ENCODE data around the gene SPAG6.

- TF ChIP-seq CTCF (conservative IDR thresholded peaks at IDR 0.05; ENCODE audit: low read depth in 2 of 2) (no peak), EZH2 (IDR thresholded peaks at IDR 0.05; ENCODE audit: low read depth, unreplicated experiment) (no peak), EZH2phosphoT487 (IDR thresholded peaks at IDR 0.05; ENCODE audit: unreplicated experiment) (no peak), POLR2AphosphoS5 (IDR thresholded peaks at IDR 0.05; ENCODE audit: low read depth) (no peak), NANOG (IDR thresholded peaks at IDR 0.05; ENCODE audit: borderline replicate concordance) (no peak), CREB1 (CRISPR knock-in tag; IDR thresholded peaks at IDR 0.05; ENCODE audit: low read depth) (no peak), JUNB (IDR thresholded peaks at IDR 0.05; ENCODE audit: unreplicated experiment) (no peak), ZNF462 (CRISPR knock-in tag; IDR thresholded peaks at IDR 0.05) (no peak), STAT1 (IDR thresholded peaks at IDR 0.05; ENCODE audit: unreplicated experiment) (no peak)
- TF ChIP-seq, protein P1, sequence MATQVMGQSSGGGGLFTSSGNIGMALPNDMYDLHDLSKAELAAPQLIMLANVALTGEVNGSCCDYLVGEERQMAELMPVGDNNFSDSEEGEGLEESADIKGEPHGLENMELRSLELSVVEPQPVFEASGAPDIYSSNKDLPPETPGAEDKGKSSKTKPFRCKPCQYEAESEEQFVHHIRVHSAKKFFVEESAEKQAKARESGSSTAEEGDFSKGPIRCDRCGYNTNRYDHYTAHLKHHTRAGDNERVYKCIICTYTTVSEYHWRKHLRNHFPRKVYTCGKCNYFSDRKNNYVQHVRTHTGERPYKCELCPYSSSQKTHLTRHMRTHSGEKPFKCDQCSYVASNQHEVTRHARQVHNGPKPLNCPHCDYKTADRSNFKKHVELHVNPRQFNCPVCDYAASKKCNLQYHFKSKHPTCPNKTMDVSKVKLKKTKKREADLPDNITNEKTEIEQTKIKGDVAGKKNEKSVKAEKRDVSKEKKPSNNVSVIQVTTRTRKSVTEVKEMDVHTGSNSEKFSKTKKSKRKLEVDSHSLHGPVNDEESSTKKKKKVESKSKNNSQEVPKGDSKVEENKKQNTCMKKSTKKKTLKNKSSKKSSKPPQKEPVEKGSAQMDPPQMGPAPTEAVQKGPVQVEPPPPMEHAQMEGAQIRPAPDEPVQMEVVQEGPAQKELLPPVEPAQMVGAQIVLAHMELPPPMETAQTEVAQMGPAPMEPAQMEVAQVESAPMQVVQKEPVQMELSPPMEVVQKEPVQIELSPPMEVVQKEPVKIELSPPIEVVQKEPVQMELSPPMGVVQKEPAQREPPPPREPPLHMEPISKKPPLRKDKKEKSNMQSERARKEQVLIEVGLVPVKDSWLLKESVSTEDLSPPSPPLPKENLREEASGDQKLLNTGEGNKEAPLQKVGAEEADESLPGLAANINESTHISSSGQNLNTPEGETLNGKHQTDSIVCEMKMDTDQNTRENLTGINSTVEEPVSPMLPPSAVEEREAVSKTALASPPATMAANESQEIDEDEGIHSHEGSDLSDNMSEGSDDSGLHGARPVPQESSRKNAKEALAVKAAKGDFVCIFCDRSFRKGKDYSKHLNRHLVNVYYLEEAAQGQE (IDR thresholded peaks at IDR 0.05; ENCODE audit: unreplicated experiment), result no peak
- TF ChIP-seq, protein P2, sequence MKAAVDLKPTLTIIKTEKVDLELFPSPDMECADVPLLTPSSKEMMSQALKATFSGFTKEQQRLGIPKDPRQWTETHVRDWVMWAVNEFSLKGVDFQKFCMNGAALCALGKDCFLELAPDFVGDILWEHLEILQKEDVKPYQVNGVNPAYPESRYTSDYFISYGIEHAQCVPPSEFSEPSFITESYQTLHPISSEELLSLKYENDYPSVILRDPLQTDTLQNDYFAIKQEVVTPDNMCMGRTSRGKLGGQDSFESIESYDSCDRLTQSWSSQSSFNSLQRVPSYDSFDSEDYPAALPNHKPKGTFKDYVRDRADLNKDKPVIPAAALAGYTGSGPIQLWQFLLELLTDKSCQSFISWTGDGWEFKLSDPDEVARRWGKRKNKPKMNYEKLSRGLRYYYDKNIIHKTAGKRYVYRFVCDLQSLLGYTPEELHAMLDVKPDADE (IDR thresholded peaks at IDR 0.05), result no peak
These were observed 109.3 kb downstream of the SPAG6 start for GRCh38 chr10:22454634-22455033.
